GM21825 (cell line): Measurements from ENCODE around the gene GPSM1.
"Not testable (repeated sequence)": the region's sequence is repeated elsewhere in the genome, so short reads cannot be mapped to it uniquely, and the experiment has no call there.

ENCODE experiments used
- ATAC-seq: cut with Tn5 transposase; IDR thresholded peaks from one replicate; pipeline ENCODE4 v1.9.1; 2021; ENCODE audit warnings: mild to moderate bottlenecking, moderate library complexity; ENCODE audit not compliant: unreplicated experiment

The GPSM1 gene

GRCh38 chr9:136392538-136393449 lies 65.5 kb downstream of the GPSM1 start:
- no peak for ATAC-seq

- no peak for ATAC-seq
Measured at GRCh38 chr9:136393531-136393930, 66.2 kb downstream of the GPSM1 start.

GRCh38 chr9:136394312-136395019 lies 67.1 kb downstream of the GPSM1 start:
- no peak for ATAC-seq

GRCh38 chr9:136395020-136395340 lies 67.6 kb downstream of the GPSM1 start:
- no peak for ATAC-seq

- no peak for ATAC-seq
Measured at GRCh38 chr9:136395345-136396218, 68.2 kb downstream of the GPSM1 start.

- no peak for ATAC-seq
Measured at GRCh38 chr9:136396219-136396515, 68.8 kb downstream of the GPSM1 start.

GRCh38 chr9:136397643-136398042 lies 70.3 kb downstream of the GPSM1 start:
- no peak for ATAC-seq

GRCh38 chr9:136398286-136398685 lies 70.9 kb downstream of the GPSM1 start:
- ATAC-seq: no peak

- ATAC-seq: peak; percentile 30
Measured at GRCh38 chr9:136399176-136400037, 72.1 kb downstream of the GPSM1 start.

GRCh38 chr9:136400038-136400834 lies 72.9 kb downstream of the GPSM1 start, which contains the start of gene SNAPC4:
Gene SNAPC4 (minus strand): TSS chr9:136400170. CDS start chr9:136398428, 1,742 bp downstream.
- ATAC-seq: peak; percentile 57

GRCh38 chr9:136401173-136401922 lies 74.0 kb downstream of the GPSM1 start:
- no peak for ATAC-seq

GRCh38 chr9:136402067-136402466 lies 74.7 kb downstream of the GPSM1 start:
- no peak for ATAC-seq

- peak; percentile 39 for ATAC-seq
Measured at GRCh38 chr9:136403538-136403914, 76.2 kb downstream of the GPSM1 start.

GRCh38 chr9:136403915-136404800 lies 76.8 kb downstream of the GPSM1 start:
- no peak for ATAC-seq

GRCh38 chr9:136404801-136405136 lies 77.4 kb downstream of the GPSM1 start:
- no peak for ATAC-seq

- ATAC-seq: no peak
Measured at GRCh38 chr9:136405481-136405880, 78.1 kb downstream of the GPSM1 start.

GRCh38 chr9:136405904-136406303 lies 78.6 kb downstream of the GPSM1 start:
- not testable (repeated sequence) for ATAC-seq

- ATAC-seq: not testable (repeated sequence)
Measured at GRCh38 chr9:136407061-136407460, 79.7 kb downstream of the GPSM1 start.
